GM19193 (cell line): Measurements from ENCODE around the gene ZNF202.

ENCODE experiments used
- POLR2A ChIP-seq: IDR thresholded peaks from 4 replicates; pipeline ENCODE4 v1.6.1; 2011; ENCODE audit not compliant: insufficient read depth, insufficient read length; ENCODE audit errors: extremely low read depth

Gene ZNF202

GRCh38 chr11:123702139-123702538 lies 39.3 kb downstream of the ZNF202 start:
- TF ChIP-seq POLR2A = no peak

DNA sequence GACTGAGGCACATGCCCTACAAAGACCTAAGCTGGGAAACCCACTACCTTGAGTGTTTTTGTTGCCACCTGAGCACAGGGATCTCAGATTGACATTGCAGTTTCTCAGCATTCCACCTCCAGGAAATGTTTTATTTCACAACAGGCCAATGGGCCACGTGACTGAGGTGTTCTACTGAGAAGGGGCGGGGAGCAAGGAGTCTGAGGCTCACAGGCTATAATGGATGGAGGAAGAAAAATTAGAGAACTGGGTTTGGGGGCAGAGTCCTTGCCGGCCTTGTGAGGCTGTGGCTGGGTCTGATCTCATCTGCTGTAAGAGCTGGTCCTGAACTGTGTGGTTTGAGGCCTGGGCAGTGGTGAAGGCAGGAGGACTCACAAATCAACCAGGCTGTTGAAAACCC lies 40.7 kb downstream of the ZNF202 start:
- TF ChIP-seq POLR2A = no peak

DNA sequence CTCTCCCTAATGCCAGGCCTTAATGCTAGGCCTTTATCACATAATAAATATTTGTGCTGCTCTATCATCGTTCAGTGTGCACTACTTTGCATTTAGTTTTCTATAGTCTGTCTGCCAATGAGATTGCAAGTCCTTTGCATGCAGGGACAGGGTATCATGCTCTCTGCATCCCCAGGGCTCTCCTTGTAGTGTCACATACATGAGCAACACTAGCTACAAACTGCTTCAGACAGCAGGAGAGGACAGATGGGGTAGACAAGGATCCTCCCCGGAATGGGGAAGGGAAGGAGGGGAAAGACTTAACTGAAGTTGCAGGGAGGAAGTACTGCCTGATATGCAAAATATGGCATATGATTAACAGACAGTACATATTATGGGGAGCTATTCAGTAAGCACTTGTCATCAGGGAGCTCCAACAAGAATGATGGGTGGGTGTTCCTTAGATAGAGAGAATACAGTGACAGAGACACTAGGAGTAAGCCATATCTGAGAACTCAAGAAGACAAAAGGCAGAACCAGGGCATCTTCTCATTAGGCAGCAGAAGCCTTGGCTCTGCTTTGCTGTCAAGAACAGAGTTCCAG lies 42.8 kb downstream of the ZNF202 start:
- no peak for TF ChIP-seq POLR2A

- no peak for TF ChIP-seq POLR2A
These were observed 45.3 kb downstream of the ZNF202 start for GRCh38 chr11:123696183-123696582.

GRCh38 chr11:123695231-123695630 lies 46.2 kb downstream of the ZNF202 start:
- TF ChIP-seq POLR2A = no peak

DNA sequence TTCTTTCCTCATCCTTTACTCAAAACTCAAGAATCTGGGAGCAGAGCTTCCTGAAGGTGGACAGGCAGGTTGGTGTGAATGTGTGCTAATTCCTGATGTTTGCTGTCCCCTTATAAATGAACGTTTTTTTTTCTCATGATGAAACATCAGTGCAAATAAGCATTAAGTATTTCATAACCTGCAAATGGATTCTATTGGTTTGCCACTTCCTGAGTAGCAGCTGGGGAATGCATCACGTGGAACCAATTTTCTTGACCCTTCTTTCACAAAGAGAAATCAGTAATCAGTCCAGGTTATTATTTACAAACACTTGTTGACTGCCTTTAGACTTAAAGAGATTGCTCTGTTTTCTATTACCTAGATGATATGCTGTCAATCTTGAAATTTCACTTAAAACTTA lies 46.9 kb downstream of the ZNF202 start:
- TF ChIP-seq POLR2A = no peak

DNA sequence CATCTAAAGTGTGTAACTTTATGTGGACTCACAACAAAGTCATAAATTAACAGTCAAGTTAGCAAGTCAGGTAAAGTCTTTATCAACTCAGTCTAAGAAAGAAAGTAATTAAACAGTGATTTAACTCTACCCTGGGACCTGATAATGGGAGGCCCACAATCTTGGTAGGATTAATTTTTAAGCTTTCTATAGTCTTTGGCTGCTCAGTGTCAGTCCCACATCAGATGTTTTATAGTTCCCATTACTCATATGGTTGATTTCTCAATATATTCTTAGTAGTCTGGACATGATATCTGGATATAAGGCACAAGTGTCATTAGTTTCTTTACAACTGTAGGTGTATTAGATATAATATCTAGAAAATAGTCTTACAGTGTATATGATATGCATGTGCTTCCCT lies 48.5 kb downstream of the ZNF202 start:
- no peak for TF ChIP-seq POLR2A

- TF ChIP-seq POLR2A = no peak
These were observed 51.0 kb downstream of the ZNF202 start for GRCh38 chr11:123690485-123690884.

- no peak for TF ChIP-seq POLR2A
These were observed 56.9 kb downstream of the ZNF202 start for GRCh38 chr11:123684601-123685000.

GRCh38 chr11:123683428-123684170 lies 57.9 kb downstream of the ZNF202 start:
- no peak for TF ChIP-seq POLR2A

- no peak for TF ChIP-seq POLR2A
These were observed 58.6 kb downstream of the ZNF202 start for GRCh38 chr11:123682696-123683410.

- no peak for TF ChIP-seq POLR2A
These were observed 60.4 kb downstream of the ZNF202 start for GRCh38 chr11:123681030-123681429.

DNA sequence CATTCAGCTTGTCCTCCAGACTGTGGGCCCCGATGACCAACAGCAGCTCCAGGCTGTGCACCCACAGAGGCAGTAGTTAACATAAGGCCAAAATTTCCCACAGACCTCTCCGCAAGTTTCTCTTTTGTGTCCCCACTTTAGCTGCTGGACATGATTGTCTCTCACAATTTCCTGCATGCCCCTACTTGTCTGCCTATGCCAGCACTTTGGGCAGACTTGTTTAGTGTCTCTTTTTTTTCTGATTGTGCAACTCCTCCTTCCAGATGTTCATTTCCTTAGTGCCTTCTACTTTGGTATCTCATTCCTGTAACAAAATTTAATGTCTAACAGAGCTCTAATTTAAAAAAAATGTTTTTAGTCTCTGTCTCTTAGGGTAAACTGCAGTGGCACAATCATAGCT lies 63.2 kb downstream of the ZNF202 start:
- no peak for TF ChIP-seq POLR2A

DNA sequence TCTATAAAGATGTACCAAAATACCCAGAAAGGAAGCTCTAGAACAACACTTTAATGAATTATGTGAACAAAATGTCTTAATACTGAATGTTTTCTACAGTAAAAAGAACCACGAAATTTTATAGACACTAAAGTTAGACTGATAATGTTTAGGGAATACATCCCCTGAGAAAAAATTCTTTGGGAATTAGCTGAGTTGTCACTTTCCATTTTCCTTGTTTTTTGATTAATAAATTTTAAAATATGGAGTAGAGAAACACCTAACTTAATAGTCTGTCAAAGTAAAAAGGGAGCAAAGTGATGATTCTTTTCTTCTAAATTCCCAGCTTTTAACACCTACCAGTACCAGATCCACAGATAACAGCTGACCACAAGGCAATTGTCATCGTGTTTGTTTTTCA lies 64.0 kb downstream of the ZNF202 start:
- no peak for TF ChIP-seq POLR2A

DNA sequence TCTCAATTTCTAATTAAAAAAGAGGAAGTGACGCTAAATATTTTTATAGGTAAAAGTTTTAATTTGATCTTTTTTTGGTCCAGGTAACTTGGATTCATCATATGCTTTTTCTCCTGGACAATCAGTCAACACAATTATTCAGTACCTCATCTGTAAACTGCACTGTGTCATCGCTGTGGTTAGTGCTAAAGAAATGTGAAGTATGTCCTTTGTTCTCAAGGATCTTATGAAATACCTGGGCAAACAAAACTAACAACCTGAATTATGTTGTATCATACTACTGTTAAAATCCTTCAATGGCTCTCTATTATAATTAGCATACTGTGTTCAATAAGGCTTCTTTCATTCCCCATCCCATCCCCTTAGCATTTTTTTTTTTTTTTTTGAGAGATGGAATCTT lies 67.2 kb downstream of the ZNF202 start:
- no peak for TF ChIP-seq POLR2A
